Muscle of arm (tissue), 12 donors: ENCODE data around the gene CAPZB. TPM values are rescaled to one million over a fixed set of nuclear protein-coding genes. Genes with fewer than 3 reads are reported as not detected.
"Not testable (repeated sequence)": the region's sequence is repeated elsewhere in the genome, so short reads cannot be mapped to it uniquely, and the experiment has no call there.

Experiments
- DNase-seq: peaks from one replicate; pipeline ENCODE4 v3.0.0-alpha.2; 2013
- polyA plus RNA-seq, 12 donors: library from polyadenylated mRNA; unstranded; fragments of 120-200 nt; gene quantifications; one replicate each; pipeline ENCODE4 v1.2.1, GENCODE V29; 2013; ENCODE audit not compliant: insufficient read length in 12 of 12

Gene CAPZB
- polyA plus RNA-seq, 12 donors: 191 to 264 (median 235) TPM; not detected in 1

DNA sequence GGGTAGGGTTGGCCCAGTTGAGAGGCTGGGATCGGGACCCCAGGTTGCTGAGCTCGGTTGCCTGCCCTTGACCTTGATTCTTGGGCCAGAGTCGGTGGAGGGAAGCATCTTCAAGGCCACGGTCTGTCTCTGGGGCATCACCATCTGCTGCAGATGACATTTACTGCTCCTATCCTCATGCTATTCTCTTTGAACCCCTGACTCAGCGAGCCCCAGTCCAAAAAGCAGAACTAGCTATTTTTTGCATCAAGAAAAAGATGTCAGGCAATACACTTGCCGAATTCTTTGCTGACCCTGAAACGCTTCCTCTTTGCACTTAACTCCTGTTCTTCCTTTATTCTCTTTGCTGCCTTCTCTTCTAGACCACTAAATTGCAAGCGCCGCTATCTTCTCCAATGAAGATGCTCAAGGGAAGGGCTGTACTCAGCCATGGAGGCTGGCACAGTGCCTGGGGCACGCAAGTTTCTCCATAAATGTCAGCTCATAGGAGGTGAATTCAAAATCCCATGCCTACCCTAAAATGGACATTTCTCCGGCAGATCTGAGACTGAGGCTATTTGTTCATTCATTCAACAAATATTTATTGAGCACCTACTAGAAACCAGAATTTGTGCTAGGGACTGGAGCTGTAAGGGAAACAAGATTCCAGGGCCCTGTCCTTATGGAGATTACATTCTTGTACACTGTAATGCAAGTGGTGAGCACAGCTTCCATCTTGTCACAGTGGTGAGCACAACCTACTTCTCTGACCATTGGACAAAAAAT, 20.5 kb upstream of the CAPZB start:
- DNase-seq: peak; percentile 69

DNA sequence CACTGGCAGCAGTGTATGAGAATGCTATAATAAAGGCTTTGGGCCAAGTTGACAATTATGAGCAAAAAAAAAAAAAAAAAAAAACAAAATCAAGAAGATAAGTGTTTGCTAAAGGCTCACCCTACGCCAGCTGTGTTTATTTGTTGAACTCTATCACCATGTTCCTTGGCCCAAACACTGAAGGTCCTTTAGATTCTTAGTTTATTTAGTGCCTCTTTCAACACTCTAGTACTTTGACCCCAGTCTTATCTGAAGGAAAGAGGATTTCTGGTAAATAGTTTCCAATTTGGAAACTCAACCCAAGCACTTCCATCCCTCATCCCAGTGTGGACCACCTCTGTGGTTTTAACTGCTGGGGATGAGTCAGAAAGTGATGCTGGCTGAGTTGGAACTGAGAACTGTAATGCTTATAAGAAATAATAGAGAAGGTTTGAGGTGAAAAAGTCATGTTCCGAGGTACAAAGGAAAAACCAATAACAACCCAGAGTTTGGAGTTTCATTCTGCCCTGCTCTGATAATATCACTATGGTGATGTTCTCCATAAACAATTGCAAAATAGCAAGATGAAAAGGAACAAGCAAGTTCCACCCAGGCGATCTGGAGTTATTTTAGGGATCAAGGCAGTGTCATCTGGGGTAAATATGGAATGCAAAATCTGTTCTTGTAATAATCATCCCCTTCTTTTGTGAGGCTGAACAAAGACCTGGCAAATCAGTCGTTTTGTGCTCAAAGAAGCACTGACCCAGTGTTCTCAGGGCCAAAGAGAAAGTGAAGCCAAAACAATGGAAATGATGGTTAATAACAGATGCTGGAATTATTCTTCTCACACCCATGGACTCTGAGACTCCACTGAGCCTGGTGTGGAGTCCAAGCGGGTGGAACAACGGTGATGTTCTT, 19.7 kb upstream of the CAPZB start:
- peak; percentile 72 for DNase-seq

DNA sequence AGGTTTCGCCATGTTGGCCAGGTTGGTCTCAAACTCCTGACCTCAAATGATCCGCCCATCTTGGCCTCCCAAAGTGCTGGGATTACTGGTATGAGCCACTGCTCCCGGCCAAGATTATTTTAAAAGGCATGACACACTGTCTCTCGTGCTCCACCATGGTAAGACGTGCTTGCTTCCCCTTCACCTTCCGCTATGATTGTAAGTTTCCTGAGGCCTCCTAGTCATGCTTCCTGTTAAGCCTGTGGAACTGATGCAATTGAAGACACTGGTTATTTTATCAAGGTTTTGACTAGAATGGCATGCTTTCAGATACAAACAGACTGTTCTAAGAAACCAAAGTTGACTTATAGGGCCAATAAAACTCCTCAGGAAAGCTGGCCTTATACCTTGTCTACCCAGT, 16.9 kb upstream of the CAPZB start:
- DNase-seq: not testable (repeated sequence)

DNA sequence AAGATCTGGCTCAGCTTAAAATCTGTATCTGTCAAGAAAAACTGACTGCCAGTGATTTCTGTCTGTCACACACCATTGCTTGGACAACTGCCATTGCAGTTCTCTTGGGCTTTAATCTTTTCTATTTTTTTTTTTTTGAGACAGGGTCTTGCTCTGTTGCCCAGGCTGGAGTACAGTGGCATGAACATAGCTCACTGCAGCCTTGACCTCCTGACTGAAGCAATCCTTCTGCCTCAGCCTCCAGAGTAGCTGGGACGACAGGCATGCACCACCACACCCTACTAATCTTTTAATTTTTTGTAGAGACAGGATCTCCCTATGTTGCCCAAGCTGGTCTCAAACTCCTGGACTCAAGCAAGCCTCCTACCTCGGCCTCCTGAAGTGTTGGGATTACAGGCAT, 14.5 kb upstream of the CAPZB start:
- DNase-seq: not testable (repeated sequence)

DNA sequence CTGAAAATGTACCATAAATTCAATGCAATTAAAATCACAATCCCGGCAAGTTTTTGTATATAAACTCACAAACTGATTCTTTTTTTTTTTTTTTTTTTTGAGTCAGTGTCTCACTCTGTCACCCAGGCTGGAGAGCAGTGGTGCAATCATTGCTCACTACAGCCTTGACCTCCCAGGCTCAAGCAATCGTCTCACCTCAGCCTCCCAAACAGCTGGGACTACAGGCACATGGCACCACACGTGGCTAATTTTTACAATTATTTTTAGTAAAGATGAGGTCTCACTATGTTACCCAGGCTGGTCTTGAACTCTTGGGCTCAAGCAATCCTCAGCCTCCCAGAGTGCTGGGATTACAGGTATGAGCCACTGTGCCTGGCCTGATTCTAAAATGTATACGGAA, 12.1 kb upstream of the CAPZB start:
- not testable (repeated sequence) for DNase-seq

DNA sequence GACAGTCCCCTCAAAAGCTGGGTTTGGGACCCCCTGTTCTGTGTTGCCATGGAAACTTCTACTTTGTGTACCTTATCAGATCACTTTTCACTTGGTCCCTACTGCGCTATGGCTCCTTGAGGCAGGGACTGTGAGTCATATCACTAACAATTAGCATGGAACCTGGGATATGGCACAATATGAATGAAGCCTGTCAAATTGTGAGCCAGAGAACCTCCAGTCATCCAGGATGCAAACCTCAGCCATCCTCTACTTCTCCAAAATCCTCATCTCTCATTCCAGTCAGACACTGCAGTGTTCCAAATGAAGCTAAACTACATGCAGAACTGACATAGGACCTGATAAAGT, 11.2 kb upstream of the CAPZB start:
- DNase-seq: no peak

DNA sequence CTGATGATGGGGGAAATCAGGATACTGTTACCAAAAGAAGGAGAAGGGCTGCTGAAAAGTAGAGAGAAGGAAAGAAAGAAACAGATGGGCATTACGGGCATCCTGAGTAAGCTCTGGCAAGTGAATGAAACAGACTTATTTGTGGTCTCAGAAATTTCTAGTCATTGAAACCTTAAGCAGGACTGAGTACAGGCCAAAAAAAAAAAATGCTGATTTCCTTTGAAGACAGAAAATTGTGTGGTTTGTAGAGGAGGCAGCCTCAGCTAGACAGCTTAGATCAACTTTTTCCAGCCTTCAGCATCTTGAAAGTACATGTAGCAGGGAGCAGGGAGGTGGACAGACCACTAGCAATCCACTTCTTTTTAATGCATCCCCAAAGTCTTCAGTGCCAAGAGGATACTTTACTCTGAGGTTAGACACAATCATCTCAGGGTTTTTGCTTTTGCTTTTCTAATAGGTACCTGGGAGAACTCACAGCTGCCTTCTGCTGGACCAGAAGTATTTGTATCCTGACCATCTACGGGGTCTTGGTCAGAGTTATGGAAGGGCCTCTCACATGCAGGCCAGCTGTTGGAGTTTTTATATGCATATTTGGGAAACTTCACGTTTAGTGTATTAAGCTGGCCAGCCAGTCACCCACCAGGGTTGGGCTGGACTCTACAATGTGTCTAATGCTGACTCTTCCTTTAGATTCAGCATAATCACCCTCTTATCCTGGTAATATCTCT, 10.6 kb upstream of the CAPZB start:
- peak; percentile 60 for DNase-seq

DNA sequence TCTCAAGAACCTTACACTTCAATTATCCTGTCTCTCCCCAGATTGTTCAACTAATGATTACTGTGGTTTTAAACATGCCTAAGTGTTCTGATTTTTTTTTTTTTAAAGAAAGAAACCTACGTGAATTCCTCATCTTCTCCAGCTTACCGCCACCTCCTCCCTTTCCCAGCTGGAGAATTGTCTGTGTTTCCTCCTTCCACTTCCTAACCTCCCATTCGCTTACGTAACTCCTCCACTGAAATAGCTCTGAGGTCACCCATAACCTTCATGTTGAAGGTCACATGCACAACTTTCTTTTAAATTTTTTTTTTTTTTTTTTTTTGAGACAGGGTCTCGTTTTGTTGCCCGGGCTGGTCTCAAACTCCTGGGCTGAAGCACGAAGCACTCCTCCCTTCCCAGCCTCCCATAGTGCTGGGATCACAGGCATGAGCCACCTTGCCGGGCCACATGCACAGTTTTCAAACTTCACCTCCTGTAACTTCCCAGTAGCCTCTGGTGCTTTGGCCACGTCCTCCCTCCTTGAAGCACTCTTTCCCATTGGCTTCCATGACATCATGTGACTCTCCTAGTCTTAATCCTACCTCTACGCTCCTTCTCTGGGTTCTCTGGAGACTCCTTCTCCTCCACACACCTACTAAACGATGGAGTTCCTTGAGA, 9.8 kb upstream of the CAPZB start:
- DNase-seq: no peak

DNA sequence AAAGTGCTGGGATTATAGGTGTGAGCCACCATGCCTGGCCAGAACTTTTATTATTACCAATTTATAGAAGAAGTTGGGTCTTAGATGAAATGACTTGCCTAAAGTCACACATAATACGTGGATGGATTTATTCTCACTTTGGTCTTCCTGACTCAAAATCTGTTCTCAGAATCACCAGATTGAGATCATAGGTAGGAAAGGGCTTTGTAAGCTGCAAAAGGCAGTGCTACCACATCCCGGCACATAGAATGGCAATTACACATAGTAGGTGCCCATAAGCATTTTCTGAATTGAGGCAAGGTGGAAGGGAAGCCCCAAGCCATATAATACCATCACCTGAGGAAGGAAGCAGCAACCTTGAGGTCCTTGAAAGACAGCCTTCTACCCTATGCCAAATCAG, 8.2 kb upstream of the CAPZB start:
- no peak for DNase-seq

DNA sequence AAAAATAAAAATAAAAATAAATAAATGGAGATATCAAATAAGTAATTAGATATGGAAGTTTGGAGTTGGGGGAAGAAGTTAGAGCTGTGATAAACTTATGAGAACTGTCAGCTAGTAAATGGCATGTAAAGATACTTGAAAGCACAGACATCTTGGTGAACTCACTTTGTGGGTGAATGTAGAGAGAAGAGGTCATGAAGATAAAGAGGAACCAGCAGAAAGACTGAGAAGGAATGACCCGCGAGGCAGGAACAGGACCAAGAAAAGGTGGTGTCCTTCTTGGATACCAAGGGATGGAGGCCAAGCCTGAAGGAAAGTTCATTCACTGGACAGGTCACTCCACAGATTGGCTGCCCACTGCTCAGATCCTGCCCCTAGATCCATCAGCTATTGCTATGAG, 4.7 kb upstream of the CAPZB start:
- DNase-seq: no peak

DNA sequence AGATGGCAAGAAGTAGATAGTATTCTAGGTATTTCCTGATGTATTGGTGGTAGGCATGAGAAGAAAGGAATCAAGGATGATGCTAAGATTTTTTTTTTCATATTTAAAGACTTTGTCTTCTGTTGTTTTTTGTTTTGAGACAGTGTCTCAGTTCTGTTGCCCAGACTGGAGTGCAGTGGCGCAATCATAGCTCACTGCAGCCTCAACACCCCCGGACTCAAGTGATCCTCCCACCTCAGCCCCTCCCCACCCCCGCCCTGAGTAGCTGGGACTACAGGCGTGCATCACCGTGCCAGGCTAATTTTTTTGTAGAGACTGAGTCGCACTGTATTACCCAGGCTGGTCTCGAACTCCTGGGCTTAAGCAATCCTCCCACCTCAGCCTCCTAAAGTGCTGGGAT, 2.8 kb upstream of the CAPZB start:
- no peak for DNase-seq

DNA sequence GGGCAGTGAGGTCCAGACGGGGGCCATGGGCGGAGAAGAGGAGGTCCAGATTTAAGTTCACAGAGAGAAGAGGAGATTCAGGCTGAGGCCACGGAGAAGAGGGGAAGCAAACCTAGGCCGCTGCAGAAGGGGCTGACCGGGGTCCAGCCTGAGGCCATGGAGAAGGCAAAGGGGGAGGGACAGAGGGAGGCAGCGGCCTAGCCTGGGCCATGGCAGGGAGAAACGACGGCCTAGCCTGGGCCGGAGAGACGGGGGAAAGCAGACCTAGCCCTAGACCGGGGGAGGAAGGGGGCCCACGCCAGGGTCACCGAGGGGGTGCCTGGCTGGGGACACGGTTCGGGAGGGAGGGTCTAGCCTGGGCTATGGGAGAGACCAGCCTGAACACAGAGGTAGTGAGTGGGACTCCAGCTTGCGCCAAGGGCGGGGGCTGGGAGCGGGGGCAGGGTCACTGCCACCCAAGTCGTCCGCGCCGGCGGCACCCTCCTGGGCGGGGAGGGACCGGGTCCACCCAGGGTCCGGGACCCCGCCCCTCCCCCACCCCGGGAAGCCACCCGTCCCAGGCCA, 459 bp downstream of the CAPZB start:
- peak; percentile 35 for DNase-seq

DNA sequence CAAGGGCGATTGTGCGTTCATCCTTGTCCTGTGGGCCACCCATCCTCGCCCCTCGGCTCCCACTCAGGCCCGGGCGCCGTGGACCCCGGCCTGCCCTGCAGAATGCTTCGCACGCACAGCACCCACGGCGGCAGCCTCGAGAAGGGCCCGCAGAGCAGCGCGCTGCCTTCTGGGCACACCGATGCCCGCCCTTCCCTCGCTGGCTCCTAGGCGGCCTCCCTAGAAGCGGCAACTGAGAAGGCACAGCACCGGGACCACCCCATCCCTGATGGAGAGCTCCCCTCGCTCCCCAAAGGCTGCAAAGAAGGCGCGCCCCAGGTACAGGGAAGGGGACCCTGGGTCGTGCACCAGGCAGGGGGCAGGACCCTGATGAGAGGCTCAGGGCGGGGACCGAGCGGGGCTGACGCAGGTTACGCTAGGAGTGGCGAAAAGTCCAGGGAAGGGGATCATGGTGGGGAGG, 971 bp downstream of the CAPZB start:
- DNase-seq: no peak

DNA sequence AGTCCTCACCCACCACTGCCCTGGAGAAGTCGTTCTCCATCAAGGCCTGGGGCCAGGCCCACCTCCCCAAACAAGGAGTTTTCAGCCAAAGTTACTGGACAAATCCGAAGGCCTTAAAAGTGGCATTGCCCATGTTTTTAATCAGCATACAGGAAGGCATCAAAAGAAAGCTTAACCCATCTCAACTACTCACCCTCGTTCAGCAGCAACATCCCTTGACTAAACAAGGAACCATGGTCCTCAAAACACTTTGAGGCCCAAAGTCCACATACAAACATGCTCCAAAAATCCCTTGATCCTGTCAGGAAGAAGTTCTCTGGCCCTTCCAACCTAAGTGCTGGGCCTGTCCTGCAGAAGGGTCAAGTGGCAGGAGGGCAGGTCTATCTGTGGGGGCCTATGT, 1.6 kb downstream of the CAPZB start:
- no peak for DNase-seq

DNA sequence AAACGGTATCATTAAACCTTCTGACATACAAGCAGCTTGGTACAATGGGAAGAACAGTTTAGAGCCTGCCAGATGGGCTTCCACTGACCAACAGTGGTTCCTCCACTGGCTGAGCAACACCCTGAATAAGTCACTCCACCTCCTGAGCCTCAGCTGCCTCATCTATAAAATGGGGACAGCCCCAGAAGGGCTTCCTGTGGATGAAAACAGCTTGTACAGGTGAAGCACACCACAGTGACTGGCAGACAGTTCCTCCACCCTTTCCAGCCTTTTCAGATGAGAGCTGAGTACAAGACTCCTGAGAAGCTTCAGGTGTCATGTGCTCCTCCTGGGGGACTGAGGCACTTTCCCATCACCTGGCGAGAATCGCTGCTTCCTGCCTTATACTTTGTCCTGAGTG, 2.1 kb downstream of the CAPZB start:
- no peak for DNase-seq

DNA sequence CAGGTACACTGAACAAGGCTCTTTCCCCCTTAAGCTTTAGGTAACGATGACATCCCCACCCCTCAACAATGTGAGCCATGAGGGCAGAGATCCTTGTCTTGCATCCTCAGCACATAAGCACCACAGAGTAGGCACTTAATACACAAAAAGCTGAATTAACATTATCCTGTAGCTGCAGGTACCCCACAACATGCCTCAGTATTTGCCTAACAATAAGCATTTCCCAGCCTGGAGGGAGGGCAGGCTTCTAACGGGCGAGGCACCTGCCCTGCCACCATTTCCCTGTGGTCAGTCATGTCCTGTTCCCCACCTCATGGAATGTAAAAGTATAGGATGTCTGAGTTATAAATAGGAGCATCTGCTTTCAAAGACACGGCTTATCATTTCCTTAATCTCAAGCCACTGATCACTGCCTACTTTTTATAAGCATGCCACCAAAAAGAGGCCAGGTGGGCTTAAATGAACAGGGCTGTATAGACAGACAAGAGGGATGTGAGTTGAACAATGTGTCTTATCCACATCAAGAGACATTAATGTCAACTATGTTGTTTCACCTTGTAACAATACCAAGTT, 3.4 kb downstream of the CAPZB start:
- no peak for DNase-seq

DNA sequence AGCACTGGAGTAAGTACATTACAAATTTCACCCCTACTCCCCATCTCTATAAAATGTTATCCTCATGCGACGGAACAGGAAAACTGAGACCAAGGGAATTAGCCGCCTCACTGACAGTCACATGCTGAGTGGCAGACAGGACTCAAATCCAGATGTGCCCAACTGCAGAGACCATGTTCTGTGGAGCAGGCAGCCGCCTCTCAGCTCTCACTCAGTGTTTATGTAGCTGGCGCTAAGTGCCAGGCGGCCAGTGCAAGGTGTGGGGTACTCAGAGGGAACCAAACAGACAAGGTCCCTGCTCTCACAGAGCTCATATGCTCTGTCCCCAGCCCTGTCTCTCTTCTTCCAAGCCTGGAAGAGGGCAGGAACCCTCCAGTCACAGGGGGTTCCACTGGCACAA, 5.1 kb downstream of the CAPZB start:
- no peak for DNase-seq

DNA sequence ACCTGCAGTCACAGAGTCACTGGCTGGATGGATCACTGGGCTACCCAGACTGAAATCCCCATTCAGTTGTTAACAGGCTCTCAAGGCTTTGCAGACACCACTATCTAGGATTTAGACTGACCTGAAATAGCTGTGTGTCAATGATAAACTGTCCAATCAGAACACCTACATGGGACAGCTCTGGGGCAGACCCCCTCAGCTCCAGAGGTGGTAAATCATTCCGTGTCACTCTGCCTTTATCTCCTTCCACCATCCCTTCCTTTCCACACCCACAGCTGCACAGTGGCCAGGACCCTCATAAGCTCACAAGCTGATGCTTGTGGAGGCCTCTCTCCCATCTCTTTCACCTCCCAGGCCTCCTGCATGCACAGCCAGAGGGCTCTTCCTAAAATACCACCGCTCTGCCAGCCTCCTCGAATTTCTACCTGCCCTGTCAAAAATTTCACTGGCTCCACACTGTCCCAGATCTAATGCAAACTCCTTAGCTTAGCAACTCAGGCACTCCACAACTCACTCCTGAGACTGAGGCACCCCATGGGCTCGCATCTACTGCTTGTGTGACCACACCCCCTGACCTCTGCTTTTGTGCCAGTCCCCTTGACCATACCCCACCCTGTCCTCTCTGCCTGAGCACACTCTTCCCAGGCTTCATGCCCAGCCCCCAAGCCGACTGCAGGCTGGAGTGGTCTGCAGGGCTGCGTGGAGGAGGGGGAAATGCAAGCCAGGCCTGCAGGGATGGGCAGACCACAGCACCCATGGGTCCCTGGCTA, 5.8 kb downstream of the CAPZB start:
- DNase-seq: no peak

DNA sequence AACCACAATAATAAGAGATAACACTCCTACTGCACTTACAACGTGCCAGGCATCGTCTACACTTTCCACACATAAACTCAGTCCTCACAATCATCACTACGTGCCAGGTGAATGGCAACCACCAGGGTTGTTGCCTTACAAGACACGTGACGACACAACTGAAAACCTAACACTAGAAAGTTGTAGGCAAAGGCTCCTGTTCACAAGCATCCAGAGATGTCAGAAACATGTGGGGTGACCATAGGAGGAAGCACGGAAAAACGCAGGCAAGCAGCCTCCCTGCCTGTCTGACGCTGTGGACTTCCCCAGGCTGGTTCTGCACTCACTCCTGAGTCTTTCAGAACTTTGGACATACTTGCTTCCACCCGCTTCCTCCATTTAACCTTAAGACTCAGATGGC, 7.0 kb downstream of the CAPZB start:
- DNase-seq: no peak
